IPS-18c (cell line): Measurements from ENCODE around the gene CALB2.

Experiments
- H3K4me3 ChIP-seq: 2 replicates; pipeline ENCODE4 v1.7.0; 2013; ENCODE audit warnings: low read depth, mild to moderate bottlenecking, low read length, moderate library complexity; ENCODE audit not compliant: insufficient read depth
- H3K9me3 ChIP-seq: one replicate; pipeline ENCODE4 v1.6.1; 2013; ENCODE audit warnings: mild to moderate bottlenecking, low read length, moderate library complexity; ENCODE audit not compliant: control insufficient read depth, insufficient read depth

Gene CALB2

DNA sequence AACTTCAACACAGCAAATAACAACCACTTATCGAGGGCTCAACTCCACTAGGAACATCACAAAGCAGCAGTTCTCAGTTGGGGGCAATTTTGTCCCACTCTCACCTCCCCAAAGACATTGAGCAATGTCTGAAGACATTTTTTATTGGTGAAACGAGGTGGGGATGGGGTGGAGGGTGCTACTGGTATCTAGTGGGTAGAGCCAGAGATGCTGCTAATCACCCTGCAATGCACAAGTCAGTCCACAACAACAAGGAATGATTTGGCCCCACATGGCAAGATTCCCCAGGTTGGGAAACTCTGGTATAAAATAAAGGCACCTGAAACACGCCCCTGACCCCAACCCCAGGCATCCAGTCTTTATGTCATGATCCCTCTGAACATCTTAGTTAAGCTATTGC lies 50.0 kb downstream of the CALB2 start:
- no peaks in the 10 kb centered on the region for H3K9me3 ChIP-seq
- H3K4me3 ChIP-seq: no peak overlapping the region

DNA sequence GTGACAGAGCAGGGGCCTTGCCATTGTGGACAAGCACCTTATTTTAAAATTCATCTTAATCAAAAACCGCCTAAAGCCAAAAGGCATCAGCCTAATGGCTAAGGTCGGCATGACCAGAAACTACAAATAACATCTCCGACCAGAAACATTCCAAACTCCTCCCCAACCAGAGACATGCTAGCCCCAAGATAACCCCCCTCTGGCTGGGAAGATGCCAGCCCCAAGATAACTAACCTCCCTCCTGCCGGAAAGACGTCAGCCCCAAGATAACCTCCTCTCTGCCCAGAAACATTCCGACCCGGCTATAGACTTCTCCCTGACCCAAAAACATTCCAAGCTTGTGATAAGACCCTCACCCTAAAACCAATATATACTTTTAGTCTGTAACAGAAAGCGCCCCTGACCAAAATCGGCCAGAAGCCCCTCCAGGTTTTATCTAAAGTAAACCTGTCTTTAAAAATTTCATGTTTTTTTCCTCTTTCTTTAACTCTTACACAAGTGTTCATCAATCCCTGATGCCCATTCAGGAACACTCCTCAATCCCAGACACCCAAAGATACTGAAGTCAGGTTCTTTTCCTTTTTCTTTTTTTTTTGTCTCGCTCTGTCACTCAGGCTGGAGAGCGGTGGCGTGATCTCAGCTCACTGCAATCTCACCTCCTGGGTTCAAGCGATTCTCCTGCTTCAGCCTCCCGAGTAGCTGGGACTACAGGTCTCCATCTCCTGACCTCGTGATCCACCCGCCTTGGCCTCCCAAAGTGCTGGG lies 50.7 kb downstream of the CALB2 start:
- no peaks in the 10 kb centered on the region for H3K9me3 ChIP-seq
- H3K4me3 ChIP-seq: no peak overlapping the region

DNA sequence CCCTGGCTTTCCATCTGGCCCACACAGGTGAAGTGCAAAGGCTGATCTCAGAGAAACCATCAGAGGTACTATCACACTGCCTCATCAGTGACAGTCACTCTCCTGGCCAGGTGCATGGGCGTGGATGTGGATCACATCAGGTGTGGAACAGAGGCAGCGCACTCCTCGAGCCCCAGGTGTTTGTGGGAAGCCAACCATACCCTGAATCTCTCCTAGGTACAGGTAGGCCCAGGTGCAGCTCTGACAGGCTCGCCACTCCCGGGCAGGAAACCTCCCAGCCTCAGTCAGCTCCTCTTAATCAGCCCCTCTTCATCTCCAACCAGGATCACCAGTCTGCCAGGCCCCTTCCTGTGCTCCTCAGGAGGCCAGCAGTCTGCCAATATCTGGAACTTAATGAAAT lies 51.6 kb downstream of the CALB2 start:
- no peak overlapping the region for H3K4me3 ChIP-seq
- H3K9me3 ChIP-seq: no peaks in the 10 kb centered on the region

GRCh38 chr16:71412270-71413160 lies 54.0 kb downstream of the CALB2 start:
- Histone ChIP-seq H3K4me3 (peak overlapping the region; percentile 58; the same call in 1 of the 2 replicates), H3K9me3 (no peaks in the 10 kb centered on the region)

DNA sequence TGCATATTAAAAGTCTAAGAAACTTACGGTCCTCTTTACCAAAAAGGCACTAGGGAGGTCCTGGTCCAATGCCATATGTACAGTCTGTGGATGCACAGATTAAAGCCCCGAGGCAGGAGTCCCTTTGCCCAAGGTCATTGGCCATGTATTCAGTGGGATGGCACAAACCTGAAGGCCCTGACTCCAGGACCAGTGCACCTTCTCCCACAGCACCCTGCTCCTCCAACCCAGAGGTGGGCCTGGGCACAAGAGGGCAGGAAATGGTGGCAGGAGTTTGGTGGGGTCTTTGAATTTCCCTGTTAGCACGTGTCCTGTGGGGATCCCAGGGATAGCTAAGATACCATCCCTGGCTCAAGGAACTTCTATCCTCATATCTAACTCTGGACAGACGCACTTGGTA lies 54.8 kb downstream of the CALB2 start:
- H3K9me3 ChIP-seq: no peaks in the 10 kb centered on the region

GRCh38 chr16:71414038-71414437 lies 55.5 kb downstream of the CALB2 start:
- H3K4me3 ChIP-seq: no peak overlapping the region
- H3K9me3 ChIP-seq: no peaks in the 10 kb centered on the region

More for the DNA sequence above, 54.8 kb downstream of the CALB2 start:
- H3K4me3 ChIP-seq: no peak overlapping the region

- Histone ChIP-seq H3K4me3 (no peak overlapping the region), H3K9me3 (no peaks in the 10 kb centered on the region)
These were observed 63.4 kb downstream of the CALB2 start for GRCh38 chr16:71421911-71422310.

- no peaks in the 10 kb centered on the region for H3K9me3 ChIP-seq
- no peak overlapping the region for H3K4me3 ChIP-seq
These were observed 64.5 kb downstream of the CALB2 start for GRCh38 chr16:71423016-71423415.

GRCh38 chr16:71423865-71424264 lies 65.3 kb downstream of the CALB2 start:
- no peaks in the 10 kb centered on the region for H3K9me3 ChIP-seq
- no peak overlapping the region for H3K4me3 ChIP-seq

DNA sequence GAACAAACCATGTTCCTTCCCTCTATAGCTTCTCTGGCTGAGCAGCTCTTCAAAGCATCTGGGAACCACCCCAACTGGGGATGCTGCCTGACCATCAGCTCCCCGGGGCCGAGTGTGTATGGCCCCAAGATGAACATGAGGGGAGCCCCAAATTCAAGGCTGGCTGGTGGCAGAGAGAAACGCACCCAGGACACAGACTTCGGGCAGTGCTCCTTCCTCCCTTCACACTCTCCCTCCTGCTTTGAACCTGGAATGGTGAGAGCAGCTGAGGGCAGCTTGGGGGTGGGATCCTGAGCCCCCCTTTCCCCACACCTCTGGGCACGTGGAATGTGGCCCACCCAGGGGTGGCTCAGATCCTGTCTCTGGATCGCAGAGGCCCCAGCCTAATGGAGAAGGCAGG lies 66.1 kb downstream of the CALB2 start:
- Histone ChIP-seq H3K4me3 (no peak overlapping the region), H3K9me3 (no peaks in the 10 kb centered on the region)

DNA sequence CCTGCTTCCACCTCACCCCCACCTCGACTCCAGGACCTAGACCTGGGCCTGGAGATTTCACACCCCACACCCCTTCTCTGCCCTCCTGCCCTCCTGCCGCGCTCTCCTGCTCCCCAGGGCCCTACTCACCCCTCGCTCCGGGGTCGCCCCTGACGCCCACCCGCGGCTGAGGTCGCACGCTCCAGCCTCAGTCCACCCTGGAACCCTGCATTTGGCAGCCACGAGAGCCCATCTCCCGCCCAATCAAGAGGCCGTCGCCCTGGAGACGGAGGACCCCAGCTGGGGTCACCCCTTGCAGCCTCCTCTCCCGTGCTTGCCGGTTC lies 67.2 kb downstream of the CALB2 start:
- Histone ChIP-seq H3K4me3 (peak overlapping the region; percentile 74), H3K9me3 (no peaks in the 10 kb centered on the region)

DNA sequence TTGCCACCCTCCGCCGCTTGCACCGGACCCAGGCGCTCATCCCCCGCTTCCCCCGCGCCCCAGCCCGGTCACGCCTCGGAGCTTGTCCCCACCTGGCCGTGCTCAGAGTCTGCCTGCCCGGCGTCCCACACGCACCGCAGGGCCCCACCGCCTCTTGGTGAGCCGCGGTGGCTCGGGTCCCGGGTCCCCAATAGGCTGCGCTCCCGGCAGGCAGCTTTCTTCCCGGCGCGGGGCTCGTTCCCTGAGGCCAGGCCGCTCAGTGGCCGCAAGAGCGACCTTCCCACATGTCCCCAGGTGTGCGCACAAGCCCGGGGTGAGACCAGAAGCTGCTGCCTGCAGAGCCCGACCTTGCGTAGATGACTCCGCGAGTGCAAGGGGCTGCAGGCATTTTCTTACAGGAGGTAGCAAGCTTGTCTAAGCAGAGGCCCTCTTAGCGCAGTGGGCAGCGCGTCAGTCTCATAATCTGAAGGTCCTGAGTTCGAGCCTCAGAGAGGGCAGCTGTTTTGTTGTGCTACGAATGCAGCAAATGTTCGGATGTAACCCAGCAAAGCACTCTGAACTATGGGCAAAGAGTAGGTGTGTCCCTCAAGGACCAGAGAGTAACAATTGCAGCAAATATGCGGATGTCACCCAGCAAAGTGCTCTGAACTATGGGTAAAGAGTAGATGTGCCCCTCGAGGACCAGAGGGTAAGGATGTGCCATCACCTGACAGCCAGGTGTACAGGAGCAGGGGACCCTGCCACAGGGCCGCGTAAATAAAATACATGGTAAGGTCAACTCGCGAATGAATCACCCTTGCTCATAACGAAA lies 67.8 kb downstream of the CALB2 start:
- H3K9me3 ChIP-seq: no peaks in the 10 kb centered on the region
- peak overlapping the region; percentile 74 for H3K4me3 ChIP-seq

DNA sequence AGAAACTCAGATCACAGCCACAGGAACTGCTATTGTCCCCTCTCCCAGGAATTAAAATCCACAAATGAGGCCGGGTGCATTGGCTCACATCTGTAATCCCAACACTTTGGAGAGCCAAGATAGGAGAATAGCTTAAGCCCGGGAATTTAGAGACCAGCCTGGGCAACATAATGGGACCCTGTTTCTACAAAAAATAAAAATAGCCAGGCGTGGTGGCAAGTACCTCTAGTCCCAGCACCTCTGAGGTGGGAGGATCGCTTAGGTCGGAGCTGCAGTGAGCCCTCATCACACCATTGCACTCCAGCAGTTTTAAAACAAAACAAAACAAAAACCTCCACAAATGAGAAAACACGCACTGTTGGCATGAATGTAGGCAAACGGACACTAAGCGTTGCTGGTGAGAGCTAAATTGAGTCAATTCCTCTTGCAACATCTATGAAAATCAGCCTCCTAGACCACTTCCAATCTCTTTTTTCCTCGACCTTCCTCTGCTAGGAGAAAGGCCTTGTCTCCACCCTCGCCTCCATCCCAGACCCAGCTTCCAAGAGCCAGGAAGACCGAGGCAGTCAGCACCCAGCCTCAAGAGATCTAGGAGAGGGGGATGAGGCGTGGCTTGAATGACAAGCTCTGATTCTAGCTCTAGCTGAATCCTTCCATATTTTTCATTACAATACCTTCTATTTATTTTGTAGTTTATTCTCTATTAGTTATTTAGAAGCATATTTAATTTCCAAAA lies 68.5 kb downstream of the CALB2 start:
- H3K4me3 ChIP-seq: no peak overlapping the region; the same call in 1 of the 2 replicates
- no peaks in the 10 kb centered on the region for H3K9me3 ChIP-seq

GRCh38 chr16:71428385-71428784 lies 69.9 kb downstream of the CALB2 start:
- Histone ChIP-seq H3K9me3 (no peaks in the 10 kb centered on the region), H3K4me3 (no peak overlapping the region)

DNA sequence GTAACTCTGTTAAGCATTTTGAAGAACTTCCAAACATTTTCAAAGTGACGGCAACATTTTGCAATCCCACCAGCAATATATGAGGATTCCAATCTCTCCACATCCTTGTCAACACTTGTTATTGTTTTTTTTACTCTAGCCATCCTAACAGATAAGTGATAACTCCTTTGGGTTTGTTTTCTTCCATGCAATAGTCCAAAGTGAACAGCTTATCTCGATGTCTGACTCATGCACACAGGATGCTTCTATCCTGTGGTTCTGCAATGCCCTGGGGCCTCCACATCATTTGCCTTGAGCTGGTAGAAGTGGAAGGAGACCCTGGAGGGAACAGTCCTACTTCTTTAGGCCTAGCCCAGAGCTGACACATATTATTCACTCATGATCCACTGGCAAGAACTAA lies 70.4 kb downstream of the CALB2 start:
- Histone ChIP-seq H3K9me3 (no peaks in the 10 kb centered on the region), H3K4me3 (no peak overlapping the region)

- Histone ChIP-seq H3K4me3 (no peak overlapping the region), H3K9me3 (no peaks in the 10 kb centered on the region)
These were observed 71.1 kb downstream of the CALB2 start for GRCh38 chr16:71429581-71429980.

GRCh38 chr16:71430744-71431143 lies 72.2 kb downstream of the CALB2 start:
- Histone ChIP-seq H3K4me3 (no peak overlapping the region), H3K9me3 (no peaks in the 10 kb centered on the region)
